Lower leg skin (tissue), 4 donors: ENCODE measurements around the gene SLC13A5. TPM values are rescaled to one million over a fixed set of nuclear protein-coding genes. Genes with fewer than 3 reads are reported as not detected.
"Not testable (repeated sequence)": the region's sequence is repeated elsewhere in the genome, so short reads cannot be mapped to it uniquely, and the experiment has no call there.

ENCODE experiments used
- DNase-seq, 2 donors: peaks; one replicate each; pipeline ENCODE4 v3.0.0-alpha.2; 2019; ENCODE audit warnings: low spot score in 2 of 2
- H3K4me3 ChIP-seq: fragments of 200-600 bp; sonication (generic); 2 replicates; pipeline ENCODE4 v1.5.1; 2017; ENCODE audit warnings: mild to moderate bottlenecking, low read depth; ENCODE audit not compliant: poor library complexity, severe bottlenecking
- POLR2A ChIP-seq, 2 donors: fragments of 450-650 bp; IDR thresholded peaks; one replicate each; pipeline ENCODE4 v1.6.1; 2016 to 2017; ENCODE audit warnings: antibody characterized with exemption in 2 of 2, mild to moderate bottlenecking in 1 of 2, moderate library complexity in 1 of 2
- WGBS, 2 donors: methylation state at CpG; one replicate each; pipeline ENCODE4 v1.1.5; 2018; 5-methylcytosine and 5-hydroxymethylcytosine counted together
- intact Hi-C: fragments of 100-400 bp; cut with DNase I; formaldehyde crosslinking; loops from one replicate; pipeline ENCODE4 v1.15.0; 2023; ENCODE audit warnings: low total_unique reads
- total RNA-seq, 4 donors: library from RNA; depleted of rRNA; stranded (reverse); fragments of >200 nt; gene quantifications; one replicate each; pipeline ENCODE4 v1.1.0, GENCODE V29; 2016
- TF ChIP-seq, protein P1 (sequence below), 3 donors: fragments of 450-650 bp; IDR thresholded peaks; one replicate each; pipeline ENCODE4 v1.5.1; 2016; ENCODE audit warnings: antibody characterized with exemption in 3 of 3, mild to moderate bottlenecking in 3 of 3, moderate library complexity in 2 of 3

Gene SLC13A5
- total RNA-seq, 4 donors from 2014 or later, result not detected

DNA sequence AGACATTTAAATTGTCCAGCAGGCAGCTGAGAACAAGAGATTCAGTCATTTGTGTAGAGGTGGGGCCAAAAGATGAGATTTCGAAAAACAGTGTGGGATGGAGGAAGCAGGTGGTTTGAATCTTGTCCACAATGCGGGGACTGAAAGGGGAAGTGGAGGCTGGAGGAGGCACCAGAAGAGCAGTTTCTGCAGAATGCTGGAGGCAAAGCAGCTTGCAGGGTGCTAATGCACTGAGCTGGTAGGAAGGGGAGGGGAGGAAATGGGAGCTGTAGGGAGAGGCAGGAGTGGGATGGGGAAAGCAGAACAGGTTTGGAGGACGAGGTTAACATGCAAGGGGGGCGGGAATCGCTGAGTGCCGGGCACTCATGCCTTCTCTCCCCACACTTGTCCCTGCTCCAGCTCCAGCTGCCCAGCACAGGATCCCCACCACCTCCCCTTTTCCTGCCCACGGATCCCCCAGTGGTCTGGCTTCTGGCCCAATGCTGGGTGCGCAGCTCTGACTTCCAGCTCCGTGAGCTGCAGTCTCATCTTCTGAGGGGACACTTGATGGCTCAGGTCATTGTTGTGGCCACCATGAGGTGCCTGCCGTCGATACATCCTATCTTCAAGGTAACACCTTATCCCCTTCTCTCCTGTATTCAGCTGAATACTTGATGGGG, 52.2 kb downstream of the SLC13A5 start:
- TF ChIP-seq, protein P1, sequence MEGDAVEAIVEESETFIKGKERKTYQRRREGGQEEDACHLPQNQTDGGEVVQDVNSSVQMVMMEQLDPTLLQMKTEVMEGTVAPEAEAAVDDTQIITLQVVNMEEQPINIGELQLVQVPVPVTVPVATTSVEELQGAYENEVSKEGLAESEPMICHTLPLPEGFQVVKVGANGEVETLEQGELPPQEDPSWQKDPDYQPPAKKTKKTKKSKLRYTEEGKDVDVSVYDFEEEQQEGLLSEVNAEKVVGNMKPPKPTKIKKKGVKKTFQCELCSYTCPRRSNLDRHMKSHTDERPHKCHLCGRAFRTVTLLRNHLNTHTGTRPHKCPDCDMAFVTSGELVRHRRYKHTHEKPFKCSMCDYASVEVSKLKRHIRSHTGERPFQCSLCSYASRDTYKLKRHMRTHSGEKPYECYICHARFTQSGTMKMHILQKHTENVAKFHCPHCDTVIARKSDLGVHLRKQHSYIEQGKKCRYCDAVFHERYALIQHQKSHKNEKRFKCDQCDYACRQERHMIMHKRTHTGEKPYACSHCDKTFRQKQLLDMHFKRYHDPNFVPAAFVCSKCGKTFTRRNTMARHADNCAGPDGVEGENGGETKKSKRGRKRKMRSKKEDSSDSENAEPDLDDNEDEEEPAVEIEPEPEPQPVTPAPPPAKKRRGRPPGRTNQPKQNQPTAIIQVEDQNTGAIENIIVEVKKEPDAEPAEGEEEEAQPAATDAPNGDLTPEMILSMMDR (IDR thresholded peaks at IDR 0.05), result no peak
- TF ChIP-seq POLR2A (IDR thresholded peaks at IDR 0.05), result no peak
- intact Hi-C loops, result loop anchor here (5.0 kb wide), 1 partner anchor 346 kb away; no protein-coding TSS in a partner anchor
- peak in 1 of 2 donors; percentile 73 for DNase-seq
- H3K4me3 ChIP-seq, result no peak overlapping the region
- WGBS, 2 donors, result 48 to 51% methylated on average over 11 of the region's 11 CpGs

DNA sequence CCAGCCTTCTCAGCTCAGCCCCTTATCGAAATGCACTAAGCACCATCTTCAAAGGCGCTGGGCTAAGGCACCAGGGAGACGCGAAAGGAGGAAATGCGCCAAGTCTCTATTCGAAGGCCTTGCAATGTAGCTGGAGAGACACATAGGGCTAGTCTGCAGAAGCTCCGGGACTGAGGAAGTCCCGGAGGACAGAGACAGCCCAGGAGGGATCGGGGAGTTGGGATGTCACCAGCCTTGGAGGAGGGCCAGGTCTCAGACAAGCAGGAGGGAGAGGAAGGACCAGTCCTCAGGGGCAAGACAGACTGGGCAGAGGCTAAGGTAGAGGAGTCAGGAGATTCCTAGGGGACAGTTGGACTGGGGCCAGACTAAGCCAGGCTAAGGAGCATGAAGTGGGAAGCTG, 53.1 kb downstream of the SLC13A5 start:
- H3K4me3 ChIP-seq, result no peak overlapping the region
- TF ChIP-seq, protein P1 (IDR thresholded peaks at IDR 0.05), result no peak
- no peak for TF ChIP-seq POLR2A (IDR thresholded peaks at IDR 0.05)
- intact Hi-C loops, result loop anchor here (5.0 kb wide), 1 partner anchor 347 kb away; no protein-coding TSS in a partner anchor
- 71 to 76% methylated on average over 9 of the region's 9 CpGs for WGBS, 2 donors
- DNase-seq, result peak in 1 of 2 donors; percentile 79

DNA sequence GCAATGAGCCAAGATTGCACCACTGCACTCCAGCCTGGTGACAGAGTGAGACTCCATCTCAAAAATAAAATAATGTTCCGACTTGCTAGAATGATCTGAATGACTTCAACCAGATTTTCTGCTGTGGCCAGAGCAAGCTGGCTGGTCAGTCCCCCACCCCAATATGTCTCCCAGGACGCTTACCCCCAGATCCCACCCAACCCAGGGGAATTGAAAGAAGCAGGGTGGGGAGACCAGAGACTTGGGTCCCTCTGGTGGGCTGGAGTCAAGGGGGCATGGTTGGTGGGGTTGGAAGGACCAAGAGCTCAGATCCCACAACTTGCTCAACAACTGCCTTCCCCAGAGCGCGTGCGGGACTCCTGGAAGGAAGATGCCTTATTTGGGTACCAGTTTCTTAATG, 54.8 kb downstream of the SLC13A5 start:
- intact Hi-C loops, H3K4me3 ChIP-seq: not testable (repeated sequence)
- WGBS, 2 donors, result 92 to 94% methylated on average over 5 of the region's 5 CpGs
- DNase-seq, result peak in 1 of 2 donors; percentile 74

DNA sequence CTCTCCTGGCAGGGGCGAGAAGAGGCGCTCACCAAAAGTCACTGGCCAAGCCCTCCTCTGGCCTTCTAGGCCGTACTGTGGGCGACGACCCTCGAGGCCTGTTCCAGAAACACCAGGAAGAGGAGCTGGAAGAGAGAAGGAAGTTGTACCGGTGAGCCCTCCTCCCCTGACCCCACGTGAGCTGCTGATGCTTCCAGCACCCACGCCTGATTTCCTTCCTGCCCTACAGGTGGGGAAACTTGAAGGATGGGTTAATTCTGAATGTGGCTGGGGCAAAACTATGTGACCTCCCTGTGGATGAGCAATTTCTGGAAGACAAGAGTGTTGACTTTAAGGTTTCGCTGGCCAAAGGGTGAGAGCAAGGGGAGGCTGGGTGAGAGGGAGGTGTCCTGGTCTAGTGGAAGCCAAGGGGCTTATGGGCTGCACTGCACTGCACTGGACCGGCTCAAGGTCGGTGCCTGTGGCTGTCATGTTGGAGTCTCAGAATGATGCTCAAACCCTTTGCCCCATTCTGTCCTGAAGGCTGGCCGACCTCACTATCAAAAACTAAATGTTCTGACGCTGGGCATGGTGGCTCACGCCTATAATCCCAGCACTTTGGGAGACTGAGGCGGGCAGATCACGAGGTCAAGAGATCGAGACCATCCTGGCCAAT, 55.4 kb downstream of the SLC13A5 start:
- TF ChIP-seq POLR2A (IDR thresholded peaks at IDR 0.05), result no peak
- TF ChIP-seq, protein P1 (IDR thresholded peaks at IDR 0.05), result no peak
- intact Hi-C loops, result no loop called here
- H3K4me3 ChIP-seq, result no peak overlapping the region
- WGBS, 2 donors, result 62 to 68% methylated on average over 17 to 18 of the region's 18 CpGs
- peak in 1 of 2 donors; percentile 81 for DNase-seq

DNA sequence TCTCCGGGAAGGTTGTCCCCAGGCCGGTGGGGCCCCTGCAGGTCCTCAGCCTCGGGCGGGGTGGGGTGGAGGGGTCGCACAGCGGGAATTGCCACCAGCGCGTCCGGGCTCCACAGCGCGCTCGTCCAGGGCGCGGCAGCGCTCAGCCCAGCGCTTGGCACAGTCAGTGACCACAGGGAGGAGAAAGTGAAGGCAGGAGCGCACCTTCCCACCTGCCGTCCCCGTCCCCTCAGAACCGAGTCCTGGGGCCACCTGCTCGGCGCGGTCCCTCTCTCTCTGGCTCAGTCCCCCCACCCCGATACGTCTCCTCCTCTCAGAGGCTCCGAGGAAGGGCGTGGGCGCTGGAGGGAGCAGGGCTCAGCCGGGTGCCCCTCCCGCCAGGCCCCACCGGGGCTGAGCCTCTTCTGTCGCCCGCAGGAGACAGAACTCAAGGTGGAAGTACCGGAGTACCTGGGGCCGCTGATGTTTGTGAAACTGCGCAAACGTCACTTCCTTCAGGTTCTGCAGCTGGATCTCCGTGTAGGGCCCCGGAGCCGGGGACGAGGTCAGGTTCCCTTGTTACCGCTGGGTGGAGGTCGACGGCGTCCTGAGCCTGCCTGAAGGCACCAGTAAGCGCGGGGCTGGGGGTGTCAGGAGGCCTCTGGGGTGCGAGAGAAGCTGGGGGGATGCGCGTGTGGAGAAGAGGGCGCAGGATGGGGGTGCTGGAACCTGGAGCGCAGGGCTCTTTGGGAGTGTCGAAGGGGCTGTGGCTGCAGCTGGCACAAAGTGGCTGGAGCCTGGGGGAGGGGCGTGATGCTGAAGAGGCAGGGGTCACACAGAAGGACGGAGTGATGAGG, 56.2 kb downstream of the SLC13A5 start:
- intact Hi-C loops, H3K4me3 ChIP-seq: not testable (repeated sequence)
- DNase-seq, result peak in 1 of 2 donors; percentile 75
- 4 to 6% methylated on average over 35 to 39 of the region's 55 CpGs for WGBS, 2 donors

DNA sequence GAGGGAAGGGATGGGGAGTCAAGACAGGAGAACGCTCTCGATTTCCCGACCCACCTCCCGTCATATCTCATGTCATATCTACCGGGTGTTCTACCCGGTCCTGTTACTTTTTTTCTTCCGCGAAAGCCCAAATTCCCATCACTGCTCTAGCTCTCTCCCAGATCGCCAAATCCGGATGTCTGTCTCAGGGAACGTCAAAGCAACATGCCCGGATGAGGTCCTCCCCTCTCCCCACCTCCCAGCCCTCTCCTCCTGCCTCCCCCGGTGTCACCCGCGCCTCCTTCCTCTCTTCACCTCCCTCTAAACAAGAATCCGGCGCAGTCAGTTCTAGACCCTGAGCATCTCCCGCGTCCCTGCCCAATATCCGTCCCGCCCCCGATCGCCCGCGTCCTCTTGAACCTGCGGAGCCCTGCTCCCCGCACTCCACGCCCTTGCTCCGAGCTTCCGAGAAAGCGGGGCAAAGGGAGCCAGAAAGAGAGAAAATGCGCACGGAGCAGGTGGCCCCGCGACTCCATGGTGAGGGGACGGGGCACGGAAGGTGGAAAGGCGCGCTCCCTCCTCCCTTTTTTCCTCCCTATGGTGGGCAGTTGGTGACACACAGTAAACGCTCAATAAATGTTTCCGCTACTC, 57.3 kb downstream of the SLC13A5 start:
- intact Hi-C loops, DNase-seq, H3K4me3 ChIP-seq: not testable (repeated sequence)
- 2 to 7% methylated on average over 11 to 23 of the region's 41 CpGs for WGBS, 2 donors
